ENCODE measurements around the gene AK1.

Gene AK1

DNA sequence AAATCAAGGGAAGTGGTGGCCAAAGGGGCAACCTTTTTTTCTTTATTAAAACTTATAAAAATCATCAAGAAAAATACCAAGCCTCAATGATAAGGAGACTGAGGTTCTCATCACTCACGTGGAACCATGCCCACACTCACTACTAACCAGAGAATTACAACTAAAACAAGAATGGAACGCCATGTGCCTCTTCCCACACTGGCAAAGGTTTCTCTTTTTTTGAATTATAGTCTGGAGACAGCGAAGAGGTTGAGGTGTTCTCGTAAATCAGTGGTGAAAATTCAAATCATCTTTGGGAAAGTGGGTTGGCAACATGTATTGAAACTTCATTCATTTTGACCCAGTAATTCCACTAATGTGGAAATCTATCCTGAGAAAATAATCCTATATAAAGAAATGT is 55.4 kb downstream of the AK1 start:
- DNase-seq (ENCODE audit: low read depth in 3 of 3, low spot score in 1 of 3): no peak

DNA sequence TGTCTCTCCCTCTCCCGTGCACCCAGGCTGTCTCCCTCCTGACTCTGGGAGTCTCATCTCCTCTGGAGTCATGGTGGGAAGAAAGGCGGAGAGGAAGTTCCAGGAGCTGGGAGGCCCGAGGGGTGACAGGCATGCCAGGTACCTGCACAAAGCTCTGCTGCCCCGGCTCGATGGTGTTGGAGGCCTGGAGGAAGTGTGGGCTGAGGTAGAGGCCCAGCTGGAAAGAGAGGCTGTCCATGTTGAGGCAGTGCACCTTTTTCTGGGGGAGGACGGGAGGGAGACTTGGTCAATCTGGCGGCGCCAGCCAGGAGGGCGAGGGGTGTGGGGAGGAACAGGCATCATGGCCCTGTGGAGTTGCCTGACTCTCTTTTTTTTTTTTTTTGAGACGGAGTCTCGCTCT is 58.9 kb downstream of the AK1 start:
- DNase-seq (ENCODE audit: low read depth in 3 of 3, low spot score in 1 of 3): no peak

- DNase-seq (ENCODE audit: low read depth in 3 of 3, low spot score in 1 of 3): no peak
Measured at GRCh38 chr9:127817881-127818434, 59.5 kb downstream of the AK1 start.

DNA sequence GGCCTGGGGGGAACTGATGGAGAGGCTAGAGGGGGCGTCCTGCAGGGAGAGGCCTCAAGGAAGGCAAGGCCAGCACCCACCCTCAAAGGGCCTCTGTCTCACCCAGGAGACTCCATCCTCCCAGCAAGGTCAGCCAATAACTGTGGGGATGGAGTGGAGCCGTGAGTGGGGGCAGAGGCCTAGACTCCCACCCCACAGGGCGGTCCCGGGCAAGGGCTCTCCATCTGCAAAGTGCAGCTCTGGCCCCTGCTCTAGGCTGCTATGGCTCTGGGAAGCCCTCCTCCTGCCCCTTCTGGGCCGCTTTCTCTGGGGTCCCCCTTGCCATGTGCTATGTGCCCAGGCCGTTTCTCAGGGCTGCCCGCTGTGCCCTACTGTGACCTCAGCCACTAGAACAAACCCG is 60.7 kb downstream of the AK1 start:
- DNase-seq (ENCODE audit: low read depth in 3 of 3, low spot score in 1 of 3): no peak

All from stimulated activated CD4-positive, alpha-beta T cell treated with anti-CD3 and anti-CD28 coated beads, TNF-alpha, amount 100 ng/mL, for 1 hour (primary cell).